GM20000 (cell line): ENCODE measurements around the gene NHLH2.

ENCODE experiments used
- DNase-seq: peaks from one replicate; pipeline ENCODE4 v3.0.0; 2012; ENCODE audit warnings: low spot score
- CTCF ChIP-seq: IDR thresholded peaks from 2 replicates; pipeline ENCODE4 v1.5.1; 2012; ENCODE audit warnings: mild to moderate bottlenecking, control low read depth; ENCODE audit errors: extremely low read depth, missing control alignments

The NHLH2 gene

GRCh38 chr1:115802416-115802815 lies 38.5 kb downstream of the NHLH2 start:
- TF ChIP-seq CTCF, result no peak
- DNase-seq, result no peak

- no peak for DNase-seq
- no peak for TF ChIP-seq CTCF
Observed at GRCh38 chr1:115797486-115797885, 43.4 kb downstream of the NHLH2 start.

- TF ChIP-seq CTCF, result no peak
- DNase-seq, result no peak
Observed at GRCh38 chr1:115796897-115797296, 44.0 kb downstream of the NHLH2 start.

GRCh38 chr1:115796036-115796435 lies 44.9 kb downstream of the NHLH2 start:
- no peak for DNase-seq
- TF ChIP-seq CTCF, result no peak

GRCh38 chr1:115794976-115795639 lies 45.8 kb downstream of the NHLH2 start:
- no peak for TF ChIP-seq CTCF
- no peak for DNase-seq

GRCh38 chr1:115793162-115793561 lies 47.8 kb downstream of the NHLH2 start:
- no peak for DNase-seq
- TF ChIP-seq CTCF, result no peak

GRCh38 chr1:115791816-115792215 lies 49.1 kb downstream of the NHLH2 start:
- TF ChIP-seq CTCF, result no peak
- DNase-seq, result no peak
